K562 (cell line): ENCODE results near the gene IDH3G. TPM values are rescaled to one million over a fixed set of nuclear protein-coding genes. Genes with fewer than 3 reads are reported as not detected.
"Not testable (repeated sequence)": the region's sequence is repeated elsewhere in the genome, so short reads cannot be mapped to it uniquely, and the experiment has no call there.

Source experiments
- ATAC-seq: fragments of 200-7000 bp; cut with Tn5 transposase; 3 replicates; pipeline ENCODE4 v1.9.1; 2020; ENCODE audit warnings: moderate library complexity
- BruUV-seq: library from RNA; stranded (reverse); fragments of 400-500 nt; replicated peaks from 2 replicates; lab custom pipeline; 2021; lab: Mats Ljungman, UMichigan
- CTCF ChIA-PET: fragments of 300-600 bp; formaldehyde crosslinking; extraction: SDS; loops from one replicate; lab custom pipeline; 2021; ENCODE audit warnings: low intra/inter-chr PET ratio; lab: Yijun Ruan, JAX
- POLR2A ChIA-PET: fragments of 300-600, 350-650 bp; sonication (Branson Sonifier 250); formaldehyde crosslinking; extraction: SDS; loops from one replicate; lab custom pipeline; 2021; ENCODE audit warnings: antibody characterized with exemption, inconsistent platforms; lab: Yijun Ruan, JAX
- DNase-seq, 4 experiments: peaks; one replicate each; pipeline versions ENCODE4 v3.0.0 to v3.0.0-alpha.2; 2011 to 2018; ENCODE audit warnings: low spot score in 3 of 4, mixed read lengths in 3 of 4; ENCODE audit errors: extremely low read depth in 1 of 4
- FAIRE-seq: peaks from 2 replicates; lab custom pipeline; 2011; peaks lifted over from hg19 to GRCh38; lab: Jason Lieb, UNC
- H2AFZ ChIP-seq: 2 replicates; pipeline ENCODE4 v1.6.0; 2011; ENCODE audit warnings: low read depth, low read length, control low read depth, inconsistent platforms
- H3K27ac ChIP-seq: fragments of 200-600 bp; 3 replicates; pipeline ENCODE4 v1.8.0; 2011; ENCODE audit warnings: low read depth, mild to moderate bottlenecking, control low read depth, inconsistent platforms, low read length, moderate library complexity, mixed read lengths; ENCODE audit errors: extremely low read depth
- H3K27me3 ChIP-seq, 2 experiments: fragments of 300-600 bp in 1 of 2; 2 replicates in 1 of 2; 3 replicates in 1 of 2; pipeline versions ENCODE4 v1.6.0 to v1.8.0; 2011; ENCODE audit warnings: inconsistent platforms in 2 of 2, low read length in 2 of 2, mild to moderate bottlenecking in 1 of 2, mixed read lengths in 1 of 2, moderate library complexity in 1 of 2; ENCODE audit not compliant: control insufficient read depth in 2 of 2, insufficient read depth in 2 of 2
- H3K36me3 ChIP-seq: fragments of 300-600 bp; 3 replicates; pipeline ENCODE4 v1.8.0; 2011; ENCODE audit warnings: mild to moderate bottlenecking, low read length, inconsistent platforms; ENCODE audit not compliant: control insufficient read depth, insufficient read depth
- H3K4me1 ChIP-seq, 2 experiments: fragments of 200-600 bp in 1 of 2; replicated peaks in 1 of 2; 2 replicates in 1 of 2; 3 replicates in 1 of 2; pipeline versions ENCODE4 v1.5.1 to v1.8.0; 2011; ENCODE audit warnings: inconsistent platforms in 2 of 2, low read length in 2 of 2, mild to moderate bottlenecking in 1 of 2, mixed read lengths in 1 of 2, moderate library complexity in 1 of 2; ENCODE audit not compliant: control insufficient read depth in 2 of 2, insufficient read depth in 2 of 2
- H3K4me2 ChIP-seq: 2 replicates; pipeline ENCODE4 v1.6.1; 2011; ENCODE audit warnings: low read length, control low read depth, inconsistent platforms, mixed read lengths; ENCODE audit not compliant: insufficient read depth
- H3K4me3 ChIP-seq: fragments of 200-600 bp; sonication (generic), shearing (Covaris generic); 2 replicates; pipeline ENCODE4 v1.5.1; 2016; ENCODE audit warnings: control low read depth, inconsistent platforms
- H3K79me2 ChIP-seq: fragments of 200-600 bp; 3 replicates; pipeline ENCODE4 v1.8.0; 2011; ENCODE audit warnings: low read length, inconsistent platforms; ENCODE audit not compliant: control insufficient read depth, insufficient read depth
- H3K9ac ChIP-seq, 2 experiments: 2 replicates each; pipeline versions ENCODE4 v1.6.0 to v1.6.1; 2011; ENCODE audit warnings: low read depth in 2 of 2, low read length in 2 of 2, control low read depth in 1 of 2, inconsistent platforms in 1 of 2, mild to moderate bottlenecking in 1 of 2, mixed read lengths in 1 of 2; ENCODE audit not compliant: insufficient read depth in 1 of 2
- H3K9me1 ChIP-seq: one replicate; pipeline ENCODE4 v1.6.0; 2011; ENCODE audit warnings: inconsistent platforms, mild to moderate bottlenecking, low read length, moderate library complexity; ENCODE audit not compliant: control insufficient read depth, insufficient read depth
- H3K9me3 ChIP-seq: replicated peaks from 2 replicates; pipeline ENCODE4 v1.5.1; 2011; ENCODE audit warnings: low read depth, low read length, inconsistent platforms; ENCODE audit not compliant: control insufficient read depth, insufficient read depth
- H4K20me1 ChIP-seq: replicated peaks from 2 replicates; pipeline ENCODE4 v1.6.1; 2011; ENCODE audit warnings: low read length, inconsistent platforms, mixed read lengths; ENCODE audit not compliant: control insufficient read depth, insufficient read depth
- WGBS: fragments of 100-300 bp; shearing (Covaris generic); methylation state at CpG from one replicate; pipeline ENCODE4 v1.1.6; 2016; ENCODE audit warnings: low coverage, mixed read lengths; ENCODE audit not compliant: insufficient coverage; ENCODE audit errors: missing lambda C conversion rate; 5-methylcytosine and 5-hydroxymethylcytosine counted together
- in situ Hi-C: fragments of 300-500 bp; cut with MboI; formaldehyde crosslinking; loops from 4 replicates; pipeline ENCODE4 v1.15.0; 2018; ENCODE audit warnings: inconsistent platforms, mixed read lengths
- intact Hi-C: fragments of 100-400 bp; cut with micrococcal nuclease; formaldehyde crosslinking; loops from 2 replicates; pipeline ENCODE4 v1.14.2; 2022
- polyA plus RNA-seq, 8 experiments: library from polyadenylated mRNA; depleted of rRNA in 4 of 8; stranded (reverse) in 5 of 8; unstranded in 3 of 8; fragments of >200 nt; fragmentation: Nextera tagmentation in 2 of 8; fragmentation: Illumina TruSeq in 1 of 8; extraction: Ambion mirVana in 2 of 8; extraction: Trizol in 1 of 8; gene quantifications; 2 replicates each; pipeline versions ENCODE4 v1.2.1 to v1.2.3, GENCODE V29; 2011 to 2014; ENCODE audit warnings: inconsistent platforms in 1 of 8, missing spikeins in 1 of 8
- total RNA-seq, 7 experiments: library from RNA; depleted of rRNA in 6 of 7; stranded (reverse); fragments of >200 nt in 6 of 7; fragmentation: Illumina TruSeq in 2 of 7; extraction: Trizol in 2 of 7; gene quantifications; 2 replicates each; pipeline versions ENCODE4 v1.2.1 to v1.2.3, GENCODE V29; 2011 to 2021; ENCODE audit warnings: low replicate concordance in 1 of 7
- TF ChIP-seq, protein P1 (sequence below): fragments of 450-650 bp; IDR thresholded peaks from 2 replicates; pipeline ENCODE4 v1.6.1; 2016

Gene IDH3G
- total and polyA plus RNA-seq, 9 of the 15 experiments (the other 6 are each of a cell fraction or from before 2014, with no cell fraction given): 24.3 to 72.5 (median 37.9) TPM

DNA sequence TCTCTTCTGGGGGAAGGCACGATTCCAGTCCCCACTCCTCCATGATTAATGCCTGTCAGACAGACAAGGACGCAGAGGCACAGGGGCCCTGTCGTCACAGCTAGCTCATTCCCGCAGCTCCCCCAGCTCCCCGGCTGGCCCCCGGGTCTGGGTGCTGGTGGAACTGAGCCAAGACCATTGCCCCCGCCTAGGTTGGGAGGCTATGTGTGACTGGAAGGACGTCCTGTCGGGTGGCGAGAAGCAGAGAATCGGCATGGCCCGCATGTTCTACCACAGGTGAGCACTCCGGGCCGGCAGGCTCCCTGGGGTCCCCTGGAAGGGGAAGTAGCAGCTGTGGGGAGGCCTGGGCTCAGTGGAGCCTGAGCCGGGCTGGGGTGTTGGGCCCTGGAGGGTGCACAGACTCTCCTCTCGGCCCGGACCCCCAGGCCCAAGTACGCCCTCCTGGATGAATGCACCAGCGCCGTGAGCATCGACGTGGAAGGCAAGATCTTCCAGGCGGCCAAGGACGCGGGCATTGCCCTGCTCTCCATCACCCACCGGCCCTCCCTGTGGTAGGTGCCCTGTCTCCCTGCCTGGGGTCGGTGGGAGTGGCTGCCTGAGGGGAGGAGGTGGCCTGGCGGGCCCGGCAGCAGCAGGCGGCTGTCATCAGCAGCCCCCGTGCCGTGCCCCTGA is 51.2 kb downstream of the IDH3G start (continued):
- TF ChIP-seq, protein P1, sequence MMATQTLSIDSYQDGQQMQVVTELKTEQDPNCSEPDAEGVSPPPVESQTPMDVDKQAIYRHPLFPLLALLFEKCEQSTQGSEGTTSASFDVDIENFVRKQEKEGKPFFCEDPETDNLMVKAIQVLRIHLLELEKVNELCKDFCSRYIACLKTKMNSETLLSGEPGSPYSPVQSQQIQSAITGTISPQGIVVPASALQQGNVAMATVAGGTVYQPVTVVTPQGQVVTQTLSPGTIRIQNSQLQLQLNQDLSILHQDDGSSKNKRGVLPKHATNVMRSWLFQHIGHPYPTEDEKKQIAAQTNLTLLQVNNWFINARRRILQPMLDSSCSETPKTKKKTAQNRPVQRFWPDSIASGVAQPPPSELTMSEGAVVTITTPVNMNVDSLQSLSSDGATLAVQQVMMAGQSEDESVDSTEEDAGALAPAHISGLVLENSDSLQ: peak; percentile 76

- H4K20me1 ChIP-seq, H3K4me3 ChIP-seq, H3K9me3 ChIP-seq, ATAC-seq, H3K9ac ChIP-seq, intact Hi-C loops, H3K9me1 ChIP-seq, H3K27me3 ChIP-seq, H3K79me2 ChIP-seq, BruUV-seq, FAIRE-seq, H3K36me3 ChIP-seq, H2AFZ ChIP-seq, H3K4me2 ChIP-seq, in situ Hi-C loops, CTCF ChIA-PET, DNase-seq: not testable (repeated sequence)
- H3K4me1 ChIP-seq: peaks cover 0 to 58% of the 10 kb centered on the region in 2 experiments; a peak in 3 of 5 replicates
- peak overlapping the region; percentile 46; the same call in 2 of the 3 replicates for H3K27ac ChIP-seq
- POLR2A ChIA-PET: interaction anchor here (0.6 kb wide), 1 partner anchor 29 kb away, joined by 3 read pairs; no protein-coding TSS in a partner anchor
- 94% methylated on average over 3 of the region's 14 CpGs for WGBS
Observed at GRCh38 chrX:153742111-153742510, 52.1 kb downstream of the IDH3G start.
